ENCODE results near the gene ATF5. TPM values are rescaled to one million over a fixed set of nuclear protein-coding genes. Genes with fewer than 3 reads are reported as not detected.

The ATF5 gene
- polyA plus RNA-seq (ENCODE audit: insufficient read length), result 20.0 TPM
- long read RNA-seq, donor 1, transcript ATF5-205 (2 exons, 682 nt), result major isoform, 12 of 75 reads
- long read RNA-seq, donor 1, transcript ATF5-201 (3 exons, 2,069 nt), result minor isoform, 5 of 75 reads
- long read RNA-seq, donor 1, partial matches to known transcripts, result 18 of 75 reads
- long read RNA-seq, donor 1, other reads (novel, unspliced or antisense), result 39 of 75 reads
- long read RNA-seq, donor 2, transcript ATF5-201 (3 exons, 2,069 nt), result major isoform, 9 of 34 reads
- long read RNA-seq, donor 2, partial matches to known transcripts, result 14 of 34 reads
- long read RNA-seq, donor 2, other reads (novel, unspliced or antisense), result 10 of 34 reads
- long read RNA-seq, donor 3, partial matches to known transcripts, result 15 of 31 reads
- long read RNA-seq, donor 3, other reads (novel, unspliced or antisense), result 9 of 31 reads
- long read RNA-seq, donor 4, result 0 reads
- long read RNA-seq, donor 5, transcript ATF5-201 (3 exons, 2,069 nt), result major isoform, 5 of 12 reads
- long read RNA-seq, donor 5, partial matches to known transcripts, result 0 of 12 reads
- long read RNA-seq, donor 5, other reads (novel, unspliced or antisense), result 0 of 12 reads
- long read RNA-seq, donor 6, transcript ATF5-201 (3 exons, 2,069 nt), result major isoform, 6 of 17 reads
- long read RNA-seq, donor 6, partial matches to known transcripts, result 9 of 17 reads
- long read RNA-seq, donor 6, other reads (novel, unspliced or antisense), result 0 of 17 reads
- long read RNA-seq, donor 7, transcript ATF5-201 (3 exons, 2,069 nt), result major isoform, 6 of 20 reads
- long read RNA-seq, donor 7, partial matches to known transcripts, result 10 of 20 reads
- long read RNA-seq, donor 7, other reads (novel, unspliced or antisense), result 0 of 20 reads
- long read RNA-seq, donor 8, partial matches to known transcripts, result 5 of 11 reads
- long read RNA-seq, donor 8, other reads (novel, unspliced or antisense), result 5 of 11 reads

GRCh38 chr19:49929121-49929610, at the start of gene ATF5, which contains the start of gene NUP62:
ATF5 (plus strand) TSS chr19:49929205; CDS start chr19:49930851, 1,646 bp downstream.
NUP62 (minus strand) TSS chr19:49929504; CDS start chr19:49909807, 19,697 bp downstream.
- DNase-seq, result peak; percentile 92

GRCh38 chr19:49879243-49879963, 49.6 kb upstream of the ATF5 start:
- no peak for DNase-seq

- DNase-seq, result no peak
These were observed 48.7 kb upstream of the ATF5 start for GRCh38 chr19:49880162-49880869.

GRCh38 chr19:49881186-49881585, 47.8 kb upstream of the ATF5 start:
- DNase-seq, result no peak

- no peak for DNase-seq
These were observed 47.2 kb upstream of the ATF5 start for GRCh38 chr19:49881672-49882394.

- DNase-seq, result no peak
These were observed 46.4 kb upstream of the ATF5 start for GRCh38 chr19:49882643-49883042.

GRCh38 chr19:49883094-49883493, 45.9 kb upstream of the ATF5 start:
- DNase-seq, result no peak

GRCh38 chr19:49884109-49884508, 44.9 kb upstream of the ATF5 start:
- DNase-seq, result no peak

GRCh38 chr19:49884760-49885159, 44.2 kb upstream of the ATF5 start:
- no peak for DNase-seq

GRCh38 chr19:49887037-49887664, 41.9 kb upstream of the ATF5 start:
- DNase-seq, result no peak

- no peak for DNase-seq
These were observed 41.1 kb upstream of the ATF5 start for GRCh38 chr19:49887665-49888509.

- DNase-seq, result no peak
These were observed 40.5 kb upstream of the ATF5 start for GRCh38 chr19:49888510-49888824.

GRCh38 chr19:49889038-49889686, 39.8 kb upstream of the ATF5 start:
- no peak for DNase-seq

GRCh38 chr19:49889687-49890348, 39.2 kb upstream of the ATF5 start:
- no peak for DNase-seq

GRCh38 chr19:49890349-49891311, 38.4 kb upstream of the ATF5 start:
- DNase-seq, result no peak

GRCh38 chr19:49891393-49891792, 37.6 kb upstream of the ATF5 start:
- DNase-seq, result no peak

- DNase-seq, result no peak
These were observed 36.3 kb upstream of the ATF5 start for GRCh38 chr19:49892716-49893115.

Measured in left kidney (tissue), 8 donors.